HCT116 (cell line): ENCODE measurements around the gene SAYSD1. TPM values are rescaled to one million over a fixed set of nuclear protein-coding genes. Genes with fewer than 3 reads are reported as not detected.

Experiments
- ATAC-seq: fragments of 200-7000 bp; cut with Tn5 transposase; 2 replicates; pipeline ENCODE4 v1.9.1; 2020; ENCODE audit warnings: mild to moderate bottlenecking, moderate library complexity
- BruUV-seq: library from RNA; stranded (reverse); fragments of 400-500 nt; replicated peaks from 2 replicates; lab custom pipeline; 2021; lab: Mats Ljungman, UMichigan
- CTCF ChIA-PET: fragments of 300-600 bp; sonication (Branson Sonifier 250); formaldehyde crosslinking; loops from one replicate; lab custom pipeline; 2021; ENCODE audit warnings: antibody characterized with exemption; lab: Charles Lee
- POLR2A ChIA-PET: fragments of 300-600, 350-600 bp; sonication (Branson Sonifier 250); formaldehyde crosslinking; loops from one replicate; lab custom pipeline; 2021; ENCODE audit warnings: antibody characterized with exemption; lab: Charles Lee
- RAD21 ChIA-PET, 2 experiments: fragments of 300-600 bp; sonication (Branson Sonifier 250); formaldehyde crosslinking; loops; one replicate each; lab custom pipeline; 2023; ENCODE audit warnings: low total read pairs in 2 of 2; ENCODE audit not compliant: uncharacterized antibody in 2 of 2, unreplicated experiment in 2 of 2, low non-redundant PET in 1 of 2; lab: Charles Lee
- DNase-seq: peaks from one replicate; pipeline ENCODE4 v3.0.0-alpha.2; 2010; ENCODE audit warnings: low read depth, low spot score
- H2AFZ ChIP-seq: fragments of 200-600 bp; shearing (Covaris generic), sonication (generic); 2 replicates; pipeline ENCODE4 v1.6.1; 2017; ENCODE audit warnings: low read depth, mixed run types, mixed read lengths, antibody characterized with exemption, low read length; ENCODE audit not compliant: poor library complexity, severe bottlenecking
- H3K27ac ChIP-seq: 2 replicates; pipeline ENCODE4 v1.5.1; 2012; ENCODE audit warnings: low read depth, low read length
- H3K27me3 ChIP-seq: fragments of 200-600 bp; sonication (generic); 2 replicates; pipeline ENCODE4 v1.6.1; 2016; ENCODE audit warnings: mixed run types, low read length, mixed read lengths; ENCODE audit not compliant: insufficient read depth
- H3K36me3 ChIP-seq, 2 experiments: fragments of 200-500 bp in 1 of 2; fragments of 200-600 bp in 1 of 2; sonication (Bioruptor generic) in 1 of 2; sonication (generic) in 1 of 2; 2 replicates each; pipeline versions ENCODE4 v1.5.1 to v1.6.1; 2014 to 2016; ENCODE audit warnings: low read length in 2 of 2, inconsistent platforms in 1 of 2, mixed read lengths in 1 of 2, mixed run types in 1 of 2; ENCODE audit not compliant: insufficient read depth in 2 of 2, control insufficient read depth in 1 of 2
- H3K4me1 ChIP-seq, 2 experiments: fragments of 200-600 bp in 1 of 2; sonication (generic) in 1 of 2; 2 replicates each; pipeline versions ENCODE4 v1.5.1 to v1.6.1; 2012 to 2017; ENCODE audit warnings: low read length in 2 of 2, inconsistent platforms in 1 of 2, mild to moderate bottlenecking in 1 of 2, mixed read lengths in 1 of 2, mixed run types in 1 of 2, moderate library complexity in 1 of 2; ENCODE audit not compliant: insufficient read depth in 2 of 2, control insufficient read depth in 1 of 2
- H3K4me2 ChIP-seq: fragments of 200-600 bp; sonication (generic); 2 replicates; pipeline ENCODE4 v1.6.1; 2017; ENCODE audit warnings: mixed run types, low read length, mixed read lengths
- H3K4me3 ChIP-seq, 2 experiments: fragments of 200-600 bp in 1 of 2; sonication (generic) in 1 of 2; replicated peaks in 1 of 2; 2 replicates each; pipeline ENCODE4 v1.5.1; 2011 to 2016; ENCODE audit warnings: low read length in 2 of 2, control low read depth in 1 of 2, low read depth in 1 of 2, mild to moderate bottlenecking in 1 of 2, mixed read lengths in 1 of 2, mixed run types in 1 of 2
- H3K79me2 ChIP-seq: fragments of 200-600 bp; sonication (generic); 2 replicates; pipeline ENCODE4 v1.6.1; 2017; ENCODE audit warnings: mild to moderate bottlenecking, mixed run types, low read length, moderate library complexity, mixed read lengths; ENCODE audit not compliant: insufficient read depth
- H3K9ac ChIP-seq: fragments of 200-600 bp; sonication (generic); 2 replicates; pipeline ENCODE4 v1.6.1; 2016; ENCODE audit warnings: low read length, mixed read lengths
- H3K9me2 ChIP-seq: fragments of 200-600 bp; sonication (generic), shearing (Covaris generic); 2 replicates; pipeline ENCODE4 v1.6.1; 2017; ENCODE audit warnings: mixed run types, mild to moderate bottlenecking, moderate library complexity; ENCODE audit not compliant: insufficient read depth
- H3K9me3 ChIP-seq, 2 experiments: fragments of 200-500 bp in 1 of 2; fragments of 200-600 bp in 1 of 2; sonication (Bioruptor generic) in 1 of 2; sonication (generic) in 1 of 2; 2 replicates each; pipeline ENCODE4 v1.6.1; 2014 to 2017; ENCODE audit warnings: low read length in 2 of 2, mixed read lengths in 2 of 2, inconsistent platforms in 1 of 2, low read depth in 1 of 2, mild to moderate bottlenecking in 1 of 2, mixed run types in 1 of 2, moderate library complexity in 1 of 2; ENCODE audit not compliant: control insufficient read depth in 1 of 2, insufficient read depth in 1 of 2
- H4K20me1 ChIP-seq: fragments of 200-600 bp; sonication (generic), shearing (Covaris generic); 2 replicates; pipeline ENCODE4 v1.6.1; 2017; ENCODE audit warnings: mixed run types, mild to moderate bottlenecking, moderate library complexity; ENCODE audit not compliant: insufficient read depth
- JUND ChIP-seq: IDR thresholded peaks from 2 replicates; pipeline ENCODE4 v1.6.1; 2012
- RAD21 ChIP-seq: IDR thresholded peaks from 2 replicates; pipeline ENCODE4 v1.6.1; 2012; ENCODE audit warnings: low read depth, mild to moderate bottlenecking
- SIN3A ChIP-seq: IDR thresholded peaks from 2 replicates; pipeline ENCODE4 v1.6.1; 2012; ENCODE audit warnings: low read depth
- SP1 ChIP-seq: IDR thresholded peaks from 2 replicates; pipeline ENCODE4 v1.6.1; 2012; ENCODE audit warnings: low read depth
- TCF7L2 ChIP-seq: IDR thresholded peaks from 2 replicates; pipeline ENCODE4 v1.7.0; 2011; ENCODE audit warnings: borderline replicate concordance, inconsistent platforms; ENCODE audit not compliant: insufficient read depth, insufficient read length; ENCODE audit errors: extremely low read depth
- intact Hi-C: fragments of 100-400 bp; cut with micrococcal nuclease; formaldehyde crosslinking; loops from 2 replicates; pipeline ENCODE4 v1.10.0; 2022
- total RNA-seq: library from RNA; stranded (reverse); gene quantifications from one replicate; pipeline ENCODE4 v1.2.1, GENCODE V29; 2021; ENCODE audit not compliant: unreplicated experiment
- TF ChIP-seq, protein P1 (sequence below): IDR thresholded peaks from 2 replicates; pipeline ENCODE4 v1.6.1; 2011; ENCODE audit warnings: mild to moderate bottlenecking, low read length, moderate library complexity; ENCODE audit not compliant: insufficient replicate concordance; ENCODE audit errors: extremely low read depth
- TF ChIP-seq, protein P2 (sequence below): IDR thresholded peaks from 2 replicates; pipeline ENCODE4 v1.6.1; 2012
- TF ChIP-seq, protein P3 (sequence below), 3 experiments: fragments of 200-600 bp in 1 of 3; sonication (generic) in 1 of 3; IDR thresholded peaks in 2 of 3; conservative IDR thresholded peaks in 1 of 3; 2 replicates each; pipeline ENCODE4 v1.5.1; 2012 to 2017; ENCODE audit warnings: low read depth in 2 of 3, low read length in 2 of 3, antibody characterized with exemption in 1 of 3, borderline replicate concordance in 1 of 3, control low read depth in 1 of 3, mild to moderate bottlenecking in 1 of 3, mixed read lengths in 1 of 3, mixed run types in 1 of 3, moderate library complexity in 1 of 3; ENCODE audit not compliant: insufficient read depth in 1 of 3

Gene SAYSD1
- total RNA-seq, 1 experiment from 2014 or later = 10.1 TPM

DNA sequence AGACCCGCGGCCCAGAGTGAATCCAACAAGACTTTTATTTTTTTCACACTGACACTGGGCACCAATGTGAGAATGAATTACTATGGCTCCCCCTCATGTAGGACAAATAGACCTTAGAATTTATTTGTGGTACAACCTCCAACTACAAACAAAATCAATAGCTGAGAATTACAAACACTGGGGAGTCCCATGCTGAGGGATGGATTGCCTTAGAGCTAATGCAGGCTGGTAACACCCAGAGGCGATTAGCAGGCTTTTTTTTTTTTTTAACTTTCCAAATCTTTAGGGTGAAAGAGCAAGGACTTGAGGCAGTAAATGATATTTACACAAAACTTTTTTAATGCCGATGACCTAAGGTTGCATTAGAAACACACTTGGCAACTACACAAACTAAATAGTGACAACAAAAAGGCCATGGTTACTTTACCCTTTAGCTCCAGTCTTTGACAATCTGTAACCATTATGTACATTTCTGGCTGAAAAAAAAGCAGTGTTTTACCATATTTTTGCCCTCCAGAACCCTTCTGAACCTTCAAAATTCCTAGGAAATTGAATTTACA is 21.8 kb downstream of the SAYSD1 start (continued):
- TF ChIP-seq, protein P1, sequence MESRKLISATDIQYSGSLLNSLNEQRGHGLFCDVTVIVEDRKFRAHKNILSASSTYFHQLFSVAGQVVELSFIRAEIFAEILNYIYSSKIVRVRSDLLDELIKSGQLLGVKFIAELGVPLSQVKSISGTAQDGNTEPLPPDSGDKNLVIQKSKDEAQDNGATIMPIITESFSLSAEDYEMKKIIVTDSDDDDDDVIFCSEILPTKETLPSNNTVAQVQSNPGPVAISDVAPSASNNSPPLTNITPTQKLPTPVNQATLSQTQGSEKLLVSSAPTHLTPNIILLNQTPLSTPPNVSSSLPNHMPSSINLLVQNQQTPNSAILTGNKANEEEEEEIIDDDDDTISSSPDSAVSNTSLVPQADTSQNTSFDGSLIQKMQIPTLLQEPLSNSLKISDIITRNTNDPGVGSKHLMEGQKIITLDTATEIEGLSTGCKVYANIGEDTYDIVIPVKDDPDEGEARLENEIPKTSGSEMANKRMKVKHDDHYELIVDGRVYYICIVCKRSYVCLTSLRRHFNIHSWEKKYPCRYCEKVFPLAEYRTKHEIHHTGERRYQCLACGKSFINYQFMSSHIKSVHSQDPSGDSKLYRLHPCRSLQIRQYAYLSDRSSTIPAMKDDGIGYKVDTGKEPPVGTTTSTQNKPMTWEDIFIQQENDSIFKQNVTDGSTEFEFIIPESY = no peak
- TF ChIP-seq, protein P2, sequence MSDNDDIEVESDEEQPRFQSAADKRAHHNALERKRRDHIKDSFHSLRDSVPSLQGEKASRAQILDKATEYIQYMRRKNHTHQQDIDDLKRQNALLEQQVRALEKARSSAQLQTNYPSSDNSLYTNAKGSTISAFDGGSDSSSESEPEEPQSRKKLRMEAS = no peak
- TF ChIP-seq TCF7L2 (no peak), SIN3A (no peak)

DNA sequence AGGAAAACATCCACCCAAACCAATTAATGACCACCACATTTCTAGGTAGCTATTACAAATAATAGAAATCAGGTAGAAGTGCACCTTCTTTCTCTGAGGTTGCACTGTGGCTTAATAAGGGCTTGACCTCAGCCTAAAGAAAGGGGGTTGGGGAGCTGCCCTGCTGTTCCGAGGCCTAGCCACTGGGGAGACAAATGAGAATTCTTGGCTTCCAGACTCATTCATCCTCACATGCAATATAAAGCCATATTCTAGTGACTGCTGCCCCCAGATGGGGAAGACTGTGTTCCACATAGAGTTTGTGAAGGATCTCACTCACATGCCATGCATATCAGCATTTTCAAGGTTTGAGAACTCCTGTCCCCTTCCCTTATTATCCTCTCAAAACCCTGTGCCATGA is 22.9 kb downstream of the SAYSD1 start:
- ChIA-PET CTCF (interaction anchor here (0.6 to 1.2 kb wide), 2 partner anchors 10 to 192 kb away, joined by 3 to 5 read pairs; no protein-coding TSS in a partner anchor), POLR2A (no interaction called here), RAD21 (no interaction called here)
- ATAC-seq = peak; percentile 64
- intact Hi-C loops = no loop called here
- Histone ChIP-seq H3K4me2 (no peak overlapping the region), H3K4me1 (no peaks in the 10 kb centered on the region), H3K27ac (no peak overlapping the region), H3K4me3 (no peak overlapping the region), H3K36me3 (no peaks in the 10 kb centered on the region), H3K27me3 (peaks cover 73% of the 10 kb centered on the region), H2AFZ (no peak overlapping the region), H3K9me3 (no peaks in the 10 kb centered on the region), H3K9ac (no peak overlapping the region), H4K20me1 (no peaks in the 10 kb centered on the region), H3K9me2 (no peaks in the 10 kb centered on the region), H3K79me2 (no peaks in the 10 kb centered on the region)
- TF ChIP-seq SP1 = no peak
- TF ChIP-seq JUND = no peak
- TF ChIP-seq, protein P3, sequence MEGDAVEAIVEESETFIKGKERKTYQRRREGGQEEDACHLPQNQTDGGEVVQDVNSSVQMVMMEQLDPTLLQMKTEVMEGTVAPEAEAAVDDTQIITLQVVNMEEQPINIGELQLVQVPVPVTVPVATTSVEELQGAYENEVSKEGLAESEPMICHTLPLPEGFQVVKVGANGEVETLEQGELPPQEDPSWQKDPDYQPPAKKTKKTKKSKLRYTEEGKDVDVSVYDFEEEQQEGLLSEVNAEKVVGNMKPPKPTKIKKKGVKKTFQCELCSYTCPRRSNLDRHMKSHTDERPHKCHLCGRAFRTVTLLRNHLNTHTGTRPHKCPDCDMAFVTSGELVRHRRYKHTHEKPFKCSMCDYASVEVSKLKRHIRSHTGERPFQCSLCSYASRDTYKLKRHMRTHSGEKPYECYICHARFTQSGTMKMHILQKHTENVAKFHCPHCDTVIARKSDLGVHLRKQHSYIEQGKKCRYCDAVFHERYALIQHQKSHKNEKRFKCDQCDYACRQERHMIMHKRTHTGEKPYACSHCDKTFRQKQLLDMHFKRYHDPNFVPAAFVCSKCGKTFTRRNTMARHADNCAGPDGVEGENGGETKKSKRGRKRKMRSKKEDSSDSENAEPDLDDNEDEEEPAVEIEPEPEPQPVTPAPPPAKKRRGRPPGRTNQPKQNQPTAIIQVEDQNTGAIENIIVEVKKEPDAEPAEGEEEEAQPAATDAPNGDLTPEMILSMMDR (IDR thresholded peaks at IDR 0.05 in 2 of 3, conservative IDR thresholded peaks at IDR 0.05 in 1 of 3; ENCODE audit: borderline replicate concordance in 1 of 3, insufficient read depth in 1 of 3, low read depth in 2 of 3, low read length in 2 of 3) = peak in 1 of 3 experiments; percentile 12; a peak in 1 of 6 replicates
- peak; percentile 29; the same call in 1 of the 2 replicates for TF ChIP-seq RAD21
- BruUV-seq = no TSS peak
- DNase-seq = no peak
